Keratinocyte (primary cell): ENCODE measurements around the gene NHSL1. TPM values are rescaled to one million over a fixed set of nuclear protein-coding genes. Genes with fewer than 3 reads are reported as not detected.
A peak's percentile ranks its signal among the peaks of the same experiment; 100 is the strongest.

Experiments
- DNase-seq: peaks from one replicate; pipeline ENCODE4 v3.0.0-alpha.2; 2011; ENCODE audit warnings: low read depth, missing footprints, low spot score
- FAIRE-seq: peaks from 2 replicates; lab custom pipeline; 2011; peaks lifted over from hg19 to GRCh38; lab: Jason Lieb, UNC
- H2AFZ ChIP-seq: 2 replicates; pipeline ENCODE4 v1.6.0; 2012; ENCODE audit warnings: low read length, control low read depth, inconsistent platforms; ENCODE audit not compliant: control insufficient read depth
- H3K27ac ChIP-seq: 2 replicates; pipeline ENCODE4 v1.5.1; 2011; ENCODE audit warnings: low read length; ENCODE audit not compliant: control insufficient read depth, insufficient read depth
- H3K27me3 ChIP-seq: 3 replicates; pipeline ENCODE4 v1.6.0; 2011; ENCODE audit warnings: low read length; ENCODE audit not compliant: control insufficient read depth, insufficient read depth; ENCODE audit errors: extremely low read depth
- H3K36me3 ChIP-seq, 2 experiments: 2 replicates in 1 of 2; 3 replicates in 1 of 2; pipeline ENCODE4 v1.5.1; 2011; ENCODE audit warnings: low read length in 2 of 2, mild to moderate bottlenecking in 1 of 2; ENCODE audit not compliant: control insufficient read depth in 2 of 2, insufficient read depth in 2 of 2; ENCODE audit errors: extremely low read depth in 1 of 2
- H3K4me1 ChIP-seq: 3 replicates; pipeline ENCODE4 v1.5.1; 2011; ENCODE audit warnings: low read length; ENCODE audit not compliant: control insufficient read depth, insufficient read depth; ENCODE audit errors: extremely low read depth
- H3K4me2 ChIP-seq: 3 replicates; pipeline ENCODE4 v1.6.0; 2011; ENCODE audit warnings: low read depth, low read length; ENCODE audit not compliant: control insufficient read depth, insufficient read depth; ENCODE audit errors: extremely low read depth
- H3K4me3 ChIP-seq, 3 experiments: fragments of 200-600 bp in 1 of 3; sonication (generic) in 1 of 3; 2 replicates in 2 of 3; 3 replicates in 1 of 3; pipeline ENCODE4 v1.5.1; 2011 to 2016; ENCODE audit warnings: low read length in 3 of 3, mild to moderate bottlenecking in 3 of 3, control low read depth in 2 of 3, inconsistent platforms in 1 of 3, low read depth in 1 of 3, mixed read lengths in 1 of 3, mixed run types in 1 of 3, moderate library complexity in 1 of 3; ENCODE audit not compliant: control insufficient read depth in 2 of 3, insufficient read depth in 2 of 3; ENCODE audit errors: extremely low read depth in 1 of 3
- H3K79me2 ChIP-seq: 2 replicates; pipeline ENCODE4 v1.6.0; 2012; ENCODE audit warnings: low read length; ENCODE audit not compliant: control insufficient read depth, insufficient read depth
- H3K9ac ChIP-seq: 3 replicates; pipeline ENCODE4 v1.6.0; 2011; ENCODE audit warnings: low read length; ENCODE audit not compliant: control insufficient read depth, insufficient read depth; ENCODE audit errors: extremely low read depth
- H3K9me1 ChIP-seq: 3 replicates; pipeline ENCODE4 v1.6.0; 2011; ENCODE audit warnings: low read length; ENCODE audit not compliant: control insufficient read depth, insufficient read depth; ENCODE audit errors: extremely low read depth
- H3K9me3 ChIP-seq: 2 replicates; pipeline ENCODE4 v1.5.1; 2012; ENCODE audit warnings: low read depth, low read length; ENCODE audit not compliant: control insufficient read depth
- H4K20me1 ChIP-seq: 3 replicates; pipeline ENCODE4 v1.6.0; 2011; ENCODE audit warnings: low read length; ENCODE audit not compliant: control insufficient read depth, insufficient read depth; ENCODE audit errors: extremely low read depth
- EZH2 ChIP-seq: IDR thresholded peaks from one replicate; pipeline ENCODE4 v1.6.1; 2012; ENCODE audit warnings: inconsistent platforms, mild to moderate bottlenecking, low read length, moderate library complexity
- dilution Hi-C: fragments of 300-500 bp; cut with MboI; formaldehyde crosslinking; loops from one replicate; pipeline ENCODE4 v1.7.0; 2020; ENCODE audit warnings: low sequenced_read_pairs; ENCODE audit not compliant: extremely low pct_ligation_motif_present
- polyA minus RNA-seq, 3 experiments: library from RNA; depleted of rRNA, polyadenylated mRNA; stranded (reverse); fragments of >200 nt; gene quantifications; 1 replicate in 1 of 3; 2 replicates in 1 of 3; 3 replicates in 1 of 3; pipeline ENCODE4 v1.2.3, GENCODE V29; 2011
- polyA plus RNA-seq, 5 experiments: library from polyadenylated mRNA; depleted of rRNA in 3 of 5; stranded (reverse) in 3 of 5; stranded (forward) in 1 of 5; unstranded in 1 of 5; fragments of >200 nt; gene quantifications; 1 replicate in 1 of 5; 2 replicates in 3 of 5; 3 replicates in 1 of 5; pipeline versions ENCODE4 v1.2.1 to v1.2.3, GENCODE V29; 2011 to 2012; ENCODE audit warnings: missing spikeins in 2 of 5, low read depth in 1 of 5, low replicate concordance in 1 of 5
- TF ChIP-seq, protein P1 (sequence below), 3 experiments: IDR thresholded peaks in 1 of 3; conservative IDR thresholded peaks in 1 of 3; optimal IDR thresholded peaks in 1 of 3; 2 replicates in 2 of 3; 3 replicates in 1 of 3; pipeline versions ENCODE3 to v1.5.1; 2011; ENCODE audit warnings: low read length in 3 of 3, mild to moderate bottlenecking in 3 of 3, moderate library complexity in 2 of 3, control low read depth in 1 of 3, inconsistent platforms in 1 of 3; ENCODE audit not compliant: insufficient read depth in 2 of 3; ENCODE audit errors: extremely low read depth in 1 of 3

Gene NHSL1, protein sequence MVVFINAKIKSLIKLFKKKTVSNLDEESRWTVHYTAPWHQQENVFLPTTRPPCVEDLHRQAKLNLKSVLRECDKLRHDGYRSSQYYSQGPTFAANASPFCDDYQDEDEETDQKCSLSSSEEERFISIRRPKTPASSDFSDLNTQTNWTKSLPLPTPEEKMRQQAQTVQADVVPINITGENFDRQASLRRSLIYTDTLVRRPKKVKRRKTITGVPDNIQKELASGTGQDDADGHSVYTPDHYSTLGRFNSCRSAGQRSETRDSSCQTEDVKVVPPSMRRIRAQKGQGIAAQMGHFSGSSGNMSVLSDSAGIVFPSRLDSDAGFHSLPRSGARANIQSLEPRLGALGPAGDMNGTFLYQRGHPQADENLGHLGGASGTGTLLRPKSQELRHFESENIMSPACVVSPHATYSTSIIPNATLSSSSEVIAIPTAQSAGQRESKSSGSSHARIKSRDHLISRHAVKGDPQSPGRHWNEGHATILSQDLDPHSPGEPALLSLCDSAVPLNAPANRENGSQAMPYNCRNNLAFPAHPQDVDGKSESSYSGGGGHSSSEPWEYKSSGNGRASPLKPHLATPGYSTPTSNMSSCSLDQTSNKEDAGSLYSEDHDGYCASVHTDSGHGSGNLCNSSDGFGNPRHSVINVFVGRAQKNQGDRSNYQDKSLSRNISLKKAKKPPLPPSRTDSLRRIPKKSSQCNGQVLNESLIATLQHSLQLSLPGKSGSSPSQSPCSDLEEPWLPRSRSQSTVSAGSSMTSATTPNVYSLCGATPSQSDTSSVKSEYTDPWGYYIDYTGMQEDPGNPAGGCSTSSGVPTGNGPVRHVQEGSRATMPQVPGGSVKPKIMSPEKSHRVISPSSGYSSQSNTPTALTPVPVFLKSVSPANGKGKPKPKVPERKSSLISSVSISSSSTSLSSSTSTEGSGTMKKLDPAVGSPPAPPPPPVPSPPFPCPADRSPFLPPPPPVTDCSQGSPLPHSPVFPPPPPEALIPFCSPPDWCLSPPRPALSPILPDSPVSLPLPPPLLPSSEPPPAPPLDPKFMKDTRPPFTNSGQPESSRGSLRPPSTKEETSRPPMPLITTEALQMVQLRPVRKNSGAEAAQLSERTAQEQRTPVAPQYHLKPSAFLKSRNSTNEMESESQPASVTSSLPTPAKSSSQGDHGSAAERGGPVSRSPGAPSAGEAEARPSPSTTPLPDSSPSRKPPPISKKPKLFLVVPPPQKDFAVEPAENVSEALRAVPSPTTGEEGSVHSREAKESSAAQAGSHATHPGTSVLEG (N-terminal part only)
- 8.5 to 28.1 TPM (median 11.8 TPM) in 3 replicates for polyA plus RNA-seq
- 7.0 TPM for polyA plus RNA-seq (2011; ENCODE audit: low read depth)
- polyA plus RNA-seq (2011; cell fraction: cytosol; rRNA removed), result 10.9 and 11.5 TPM in 2 replicates
- 41.8 and 45.0 TPM in 2 replicates for polyA plus RNA-seq (2011; cell fraction: nucleus; rRNA removed)
- 14.3 and 18.7 TPM in 2 replicates for polyA plus RNA-seq (2012; ENCODE audit: low replicate concordance)
- 46.0 to 90.2 TPM (median 66.3 TPM) in 3 replicates for polyA minus RNA-seq
- 22.4 TPM for polyA minus RNA-seq (2011; cell fraction: cytosol; rRNA and poly(A)+ RNA removed)
- polyA minus RNA-seq (2011; cell fraction: nucleus; rRNA and poly(A)+ RNA removed), result 45.9 and 95.6 TPM in 2 replicates

DNA sequence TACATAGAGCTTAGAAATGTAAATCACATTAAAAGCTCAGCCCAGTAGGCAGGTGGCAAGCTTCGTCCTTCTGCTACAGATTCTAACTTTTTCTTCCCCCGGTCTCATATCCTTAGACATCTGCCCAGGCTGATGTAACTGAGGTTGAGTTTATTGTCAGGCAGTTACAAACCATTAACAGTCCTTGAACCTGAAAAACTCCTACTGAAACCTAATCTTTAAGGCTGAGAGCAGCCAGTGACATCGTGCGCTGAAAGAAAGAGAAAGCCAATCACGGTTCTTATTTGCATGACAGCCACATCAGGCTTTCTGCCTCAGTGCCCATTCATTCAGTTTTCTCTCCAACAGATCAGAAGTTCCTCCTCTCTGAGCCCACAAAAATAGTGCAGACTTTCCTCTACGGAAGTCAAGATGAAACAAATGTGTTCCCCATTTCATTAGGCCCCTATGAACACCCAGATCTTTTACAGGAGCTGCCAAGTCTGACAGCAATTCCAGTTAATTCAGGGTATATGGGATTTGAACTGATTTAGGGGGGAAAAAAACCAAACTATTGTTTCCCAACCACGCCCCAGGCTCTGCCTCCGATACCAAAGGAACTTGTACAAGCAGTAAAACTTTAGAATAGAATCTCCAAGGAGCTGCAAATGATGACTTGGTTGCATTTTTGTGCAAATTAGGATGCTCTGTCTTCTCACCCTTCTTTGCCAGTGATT is at the start of gene NHSL1:
Gene NHSL1 (minus strand): TSS at position 192 of the 716 bp plus-strand sequence. CDS start 204 bp downstream, outside the sequence.
- Histone ChIP-seq H3K36me3 (peaks cover 0 to 6% of the 10 kb centered on the region in 2 experiments), H3K4me3 (peak within 1 kb of the TSS; percentile 38 to 83 (median 68)), H2AFZ (peak within 1 kb of the TSS; percentile 17), H3K27me3 (no peaks in the 10 kb centered on the region), H3K9ac (peak within 1 kb of the TSS; percentile 72), H3K27ac (peak within 1 kb of the TSS; percentile 81), H3K79me2 (peaks cover 41% of the 10 kb centered on the region), H3K4me1 (peaks cover 31% of the 10 kb centered on the region), H4K20me1 (no peaks in the 10 kb centered on the region), H3K9me3 (peaks cover 2% of the 10 kb centered on the region), H3K9me1 (no peaks in the 10 kb centered on the region), H3K4me2 (peak within 1 kb of the TSS; percentile 99)
- TF ChIP-seq EZH2, result no peak
- TF ChIP-seq, protein P1, sequence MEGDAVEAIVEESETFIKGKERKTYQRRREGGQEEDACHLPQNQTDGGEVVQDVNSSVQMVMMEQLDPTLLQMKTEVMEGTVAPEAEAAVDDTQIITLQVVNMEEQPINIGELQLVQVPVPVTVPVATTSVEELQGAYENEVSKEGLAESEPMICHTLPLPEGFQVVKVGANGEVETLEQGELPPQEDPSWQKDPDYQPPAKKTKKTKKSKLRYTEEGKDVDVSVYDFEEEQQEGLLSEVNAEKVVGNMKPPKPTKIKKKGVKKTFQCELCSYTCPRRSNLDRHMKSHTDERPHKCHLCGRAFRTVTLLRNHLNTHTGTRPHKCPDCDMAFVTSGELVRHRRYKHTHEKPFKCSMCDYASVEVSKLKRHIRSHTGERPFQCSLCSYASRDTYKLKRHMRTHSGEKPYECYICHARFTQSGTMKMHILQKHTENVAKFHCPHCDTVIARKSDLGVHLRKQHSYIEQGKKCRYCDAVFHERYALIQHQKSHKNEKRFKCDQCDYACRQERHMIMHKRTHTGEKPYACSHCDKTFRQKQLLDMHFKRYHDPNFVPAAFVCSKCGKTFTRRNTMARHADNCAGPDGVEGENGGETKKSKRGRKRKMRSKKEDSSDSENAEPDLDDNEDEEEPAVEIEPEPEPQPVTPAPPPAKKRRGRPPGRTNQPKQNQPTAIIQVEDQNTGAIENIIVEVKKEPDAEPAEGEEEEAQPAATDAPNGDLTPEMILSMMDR (optimal IDR thresholded peaks at IDR 0.05 in 1 of 3, IDR thresholded peaks at IDR 0.05 in 1 of 3, conservative IDR thresholded peaks at IDR 0.05 in 1 of 3; ENCODE audit: extremely low read depth in 1 of 3, insufficient read depth in 2 of 3, low read length in 3 of 3), result no peak
- FAIRE-seq (peak; percentile 97), DNase-seq (no peak)
- dilution Hi-C loops, result no loop called here
